GM23338 (cell line): ENCODE results near the gene RIPOR3. TPM values are rescaled to one million over a fixed set of nuclear protein-coding genes. Genes with fewer than 3 reads are reported as not detected.

ENCODE experiments used
- CREB1 ChIP-seq: fragments of 250-450 bp; sonication (Bioruptor Pico); IDR thresholded peaks from 2 replicates; pipeline ENCODE4 v1.5.0; 2020; ENCODE audit warnings: low read depth, mild to moderate bottlenecking, moderate library complexity
- EZH2phosphoT487 ChIP-seq: fragments of 200-600 bp; sonication (generic); IDR thresholded peaks from one replicate; pipeline ENCODE4 v1.8.1; 2018; ENCODE audit warnings: antibody characterized with exemption; ENCODE audit not compliant: unreplicated experiment
- JUNB ChIP-seq: IDR thresholded peaks from one replicate; pipeline ENCODE4 v1.6.1; 2016; ENCODE audit warnings: antibody characterized with exemption; ENCODE audit not compliant: unreplicated experiment
- POLR2AphosphoS5 ChIP-seq: IDR thresholded peaks from 2 replicates; pipeline ENCODE4 v1.6.1; 2016; ENCODE audit warnings: antibody characterized with exemption, low read depth
- polyA plus RNA-seq: library from polyadenylated mRNA; unstranded; fragments of >200 nt; fragmentation: Nextera tagmentation; extraction: Ambion mirVana; gene quantifications from 2 replicates; pipeline ENCODE4 v1.2.1, GENCODE V29; 2016
- total RNA-seq: library from RNA; depleted of rRNA; stranded (reverse); fragments of >200 nt; shearing (Covaris generic); gene quantifications from 2 replicates; pipeline ENCODE4 v1.2.3, GENCODE V29; 2014
- TF ChIP-seq, protein P1 (sequence below): fragments of 250-450 bp; sonication (Bioruptor Pico); IDR thresholded peaks from 2 replicates; pipeline ENCODE4 v1.5.0; 2020; ENCODE audit warnings: mild to moderate bottlenecking, moderate library complexity
- TF ChIP-seq, protein P2 (sequence below): IDR thresholded peaks from one replicate; pipeline ENCODE4 v1.6.1; 2018; ENCODE audit warnings: antibody characterized with exemption; ENCODE audit not compliant: unreplicated experiment

RIPOR3 gene
- total and polyA plus RNA-seq, 2 experiments from 2014 or later = 4.9 to 6.3 TPM

DNA sequence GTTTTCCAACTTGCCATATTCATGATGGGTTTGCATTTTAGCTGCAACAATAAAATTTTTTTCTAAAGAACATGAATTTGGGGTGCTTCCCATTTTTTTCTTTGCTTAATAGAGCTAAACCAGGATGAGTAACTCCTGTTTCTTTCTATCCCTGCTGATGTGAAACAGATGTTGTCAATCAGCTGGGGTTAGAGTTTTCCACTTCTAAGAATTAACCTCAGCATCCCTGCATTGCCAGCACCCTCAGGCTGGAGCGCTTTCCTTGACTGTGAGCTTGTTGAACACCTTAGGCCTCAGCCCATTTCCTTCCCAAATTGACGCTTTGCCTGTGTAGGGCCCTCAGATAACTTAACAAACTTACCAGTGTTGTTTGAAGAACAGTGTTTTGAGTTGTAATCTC, 106.7 kb downstream of the RIPOR3 start (continued):
- TF ChIP-seq, protein P1, sequence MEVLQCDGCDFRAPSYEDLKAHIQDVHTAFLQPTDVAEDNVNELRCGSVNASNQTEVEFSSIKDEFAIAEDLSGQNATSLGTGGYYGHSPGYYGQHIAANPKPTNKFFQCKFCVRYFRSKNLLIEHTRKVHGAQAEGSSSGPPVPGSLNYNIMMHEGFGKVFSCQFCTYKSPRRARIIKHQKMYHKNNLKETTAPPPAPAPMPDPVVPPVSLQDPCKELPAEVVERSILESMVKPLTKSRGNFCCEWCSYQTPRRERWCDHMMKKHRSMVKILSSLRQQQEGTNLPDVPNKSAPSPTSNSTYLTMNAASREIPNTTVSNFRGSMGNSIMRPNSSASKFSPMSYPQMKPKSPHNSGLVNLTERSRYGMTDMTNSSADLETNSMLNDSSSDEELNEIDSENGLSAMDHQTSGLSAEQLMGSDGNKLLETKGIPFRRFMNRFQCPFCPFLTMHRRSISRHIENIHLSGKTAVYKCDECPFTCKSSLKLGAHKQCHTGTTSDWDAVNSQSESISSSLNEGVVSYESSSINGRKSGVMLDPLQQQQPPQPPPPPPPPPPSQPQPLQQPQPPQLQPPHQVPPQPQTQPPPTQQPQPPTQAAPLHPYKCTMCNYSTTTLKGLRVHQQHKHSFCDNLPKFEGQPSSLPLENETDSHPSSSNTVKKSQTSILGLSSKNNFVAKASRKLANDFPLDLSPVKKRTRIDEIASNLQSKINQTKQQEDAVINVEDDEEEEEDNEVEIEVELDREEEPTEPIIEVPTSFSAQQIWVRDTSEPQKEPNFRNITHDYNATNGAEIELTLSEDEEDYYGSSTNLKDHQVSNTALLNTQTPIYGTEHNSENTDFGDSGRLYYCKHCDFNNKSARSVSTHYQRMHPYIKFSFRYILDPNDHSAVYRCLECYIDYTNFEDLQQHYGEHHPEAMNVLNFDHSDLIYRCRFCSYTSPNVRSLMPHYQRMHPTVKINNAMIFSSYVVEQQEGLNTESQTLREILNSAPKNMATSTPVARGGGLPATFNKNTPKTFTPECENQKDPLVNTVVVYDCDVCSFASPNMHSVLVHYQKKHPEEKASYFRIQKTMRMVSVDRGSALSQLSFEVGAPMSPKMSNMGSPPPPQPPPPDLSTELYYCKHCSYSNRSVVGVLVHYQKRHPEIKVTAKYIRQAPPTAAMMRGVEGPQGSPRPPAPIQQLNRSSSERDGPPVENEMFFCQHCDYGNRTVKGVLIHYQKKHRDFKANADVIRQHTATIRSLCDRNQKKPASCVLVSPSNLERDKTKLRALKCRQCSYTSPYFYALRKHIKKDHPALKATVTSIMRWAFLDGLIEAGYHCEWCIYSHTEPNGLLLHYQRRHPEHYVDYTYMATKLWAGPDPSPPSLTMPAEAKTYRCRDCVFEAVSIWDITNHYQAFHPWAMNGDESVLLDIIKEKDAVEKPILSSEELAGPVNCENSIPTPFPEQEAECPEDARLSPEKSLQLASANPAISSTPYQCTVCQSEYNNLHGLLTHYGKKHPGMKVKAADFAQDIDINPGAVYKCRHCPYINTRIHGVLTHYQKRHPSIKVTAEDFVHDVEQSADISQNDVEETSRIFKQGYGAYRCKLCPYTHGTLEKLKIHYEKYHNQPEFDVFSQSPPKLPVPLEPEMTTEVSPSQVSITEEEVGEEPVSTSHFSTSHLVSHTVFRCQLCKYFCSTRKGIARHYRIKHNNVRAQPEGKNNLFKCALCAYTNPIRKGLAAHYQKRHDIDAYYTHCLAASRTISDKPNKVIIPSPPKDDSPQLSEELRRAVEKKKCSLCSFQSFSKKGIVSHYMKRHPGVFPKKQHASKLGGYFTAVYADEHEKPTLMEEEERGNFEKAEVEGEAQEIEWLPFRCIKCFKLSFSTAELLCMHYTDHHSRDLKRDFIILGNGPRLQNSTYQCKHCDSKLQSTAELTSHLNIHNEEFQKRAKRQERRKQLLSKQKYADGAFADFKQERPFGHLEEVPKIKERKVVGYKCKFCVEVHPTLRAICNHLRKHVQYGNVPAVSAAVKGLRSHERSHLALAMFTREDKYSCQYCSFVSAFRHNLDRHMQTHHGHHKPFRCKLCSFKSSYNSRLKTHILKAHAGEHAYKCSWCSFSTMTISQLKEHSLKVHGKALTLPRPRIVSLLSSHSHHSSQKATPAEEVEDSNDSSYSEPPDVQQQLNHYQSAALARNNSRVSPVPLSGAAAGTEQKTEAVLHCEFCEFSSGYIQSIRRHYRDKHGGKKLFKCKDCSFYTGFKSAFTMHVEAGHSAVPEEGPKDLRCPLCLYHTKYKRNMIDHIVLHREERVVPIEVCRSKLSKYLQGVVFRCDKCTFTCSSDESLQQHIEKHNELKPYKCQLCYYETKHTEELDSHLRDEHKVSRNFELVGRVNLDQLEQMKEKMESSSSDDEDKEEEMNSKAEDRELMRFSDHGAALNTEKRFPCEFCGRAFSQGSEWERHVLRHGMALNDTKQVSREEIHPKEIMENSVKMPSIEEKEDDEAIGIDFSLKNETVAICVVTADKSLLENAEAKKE (CRISPR knock-in tag) = no peak
- TF ChIP-seq JUNB (no peak), POLR2AphosphoS5 (no peak), CREB1 (no peak), EZH2phosphoT487 (no peak)
- TF ChIP-seq, protein P2, sequence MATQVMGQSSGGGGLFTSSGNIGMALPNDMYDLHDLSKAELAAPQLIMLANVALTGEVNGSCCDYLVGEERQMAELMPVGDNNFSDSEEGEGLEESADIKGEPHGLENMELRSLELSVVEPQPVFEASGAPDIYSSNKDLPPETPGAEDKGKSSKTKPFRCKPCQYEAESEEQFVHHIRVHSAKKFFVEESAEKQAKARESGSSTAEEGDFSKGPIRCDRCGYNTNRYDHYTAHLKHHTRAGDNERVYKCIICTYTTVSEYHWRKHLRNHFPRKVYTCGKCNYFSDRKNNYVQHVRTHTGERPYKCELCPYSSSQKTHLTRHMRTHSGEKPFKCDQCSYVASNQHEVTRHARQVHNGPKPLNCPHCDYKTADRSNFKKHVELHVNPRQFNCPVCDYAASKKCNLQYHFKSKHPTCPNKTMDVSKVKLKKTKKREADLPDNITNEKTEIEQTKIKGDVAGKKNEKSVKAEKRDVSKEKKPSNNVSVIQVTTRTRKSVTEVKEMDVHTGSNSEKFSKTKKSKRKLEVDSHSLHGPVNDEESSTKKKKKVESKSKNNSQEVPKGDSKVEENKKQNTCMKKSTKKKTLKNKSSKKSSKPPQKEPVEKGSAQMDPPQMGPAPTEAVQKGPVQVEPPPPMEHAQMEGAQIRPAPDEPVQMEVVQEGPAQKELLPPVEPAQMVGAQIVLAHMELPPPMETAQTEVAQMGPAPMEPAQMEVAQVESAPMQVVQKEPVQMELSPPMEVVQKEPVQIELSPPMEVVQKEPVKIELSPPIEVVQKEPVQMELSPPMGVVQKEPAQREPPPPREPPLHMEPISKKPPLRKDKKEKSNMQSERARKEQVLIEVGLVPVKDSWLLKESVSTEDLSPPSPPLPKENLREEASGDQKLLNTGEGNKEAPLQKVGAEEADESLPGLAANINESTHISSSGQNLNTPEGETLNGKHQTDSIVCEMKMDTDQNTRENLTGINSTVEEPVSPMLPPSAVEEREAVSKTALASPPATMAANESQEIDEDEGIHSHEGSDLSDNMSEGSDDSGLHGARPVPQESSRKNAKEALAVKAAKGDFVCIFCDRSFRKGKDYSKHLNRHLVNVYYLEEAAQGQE = no peak
